Measurements from ENCODE around the gene SLC46A3.

GRCh38 chr13:28719227-28720055 lies 671 bp upstream of the SLC46A3 start:
- TF ChIP-seq EZH2 (IDR thresholded peaks at IDR 0.05; ENCODE audit: borderline replicate concordance, insufficient read depth, low read depth, low read length, poor library complexity, severe bottlenecking) (no peak), CTCF (IDR thresholded peaks at IDR 0.05) (no peak)
